Adrenal gland (tissue), 5 donors: ENCODE results near the gene NFRKB.

Experiments used
- CTCF ChIP-seq, 6 experiments: fragments of 450-650 bp in 4 of 6; fragments of 200-600 bp in 2 of 6; sonication (generic) in 1 of 6; IDR thresholded peaks; 1 replicate in 5 of 6; 2 replicates in 1 of 6; pipeline versions ENCODE4 v1.5.1 to v1.8.0; 2016 to 2021; ENCODE audit warnings: antibody characterized with exemption in 6 of 6, mild to moderate bottlenecking in 2 of 6, moderate library complexity in 1 of 6
- POLR2A ChIP-seq, 2 donors: fragments of 450-650 bp; IDR thresholded peaks; one replicate each; pipeline ENCODE4 v1.6.1; 2017; ENCODE audit warnings: antibody characterized with exemption in 2 of 2, mild to moderate bottlenecking in 2 of 2, moderate library complexity in 1 of 2
- donor health status: DM: no; HTN: no; CAD: no.

GRCh38 chr11:129918361-129918760, 23.0 kb upstream of the NFRKB start:
- TF ChIP-seq POLR2A (IDR thresholded peaks at IDR 0.05) = no peak
- no peak for TF ChIP-seq CTCF (IDR thresholded peaks at IDR 0.05)
